Measurements from ENCODE around the gene GTF3C2.

DNA sequence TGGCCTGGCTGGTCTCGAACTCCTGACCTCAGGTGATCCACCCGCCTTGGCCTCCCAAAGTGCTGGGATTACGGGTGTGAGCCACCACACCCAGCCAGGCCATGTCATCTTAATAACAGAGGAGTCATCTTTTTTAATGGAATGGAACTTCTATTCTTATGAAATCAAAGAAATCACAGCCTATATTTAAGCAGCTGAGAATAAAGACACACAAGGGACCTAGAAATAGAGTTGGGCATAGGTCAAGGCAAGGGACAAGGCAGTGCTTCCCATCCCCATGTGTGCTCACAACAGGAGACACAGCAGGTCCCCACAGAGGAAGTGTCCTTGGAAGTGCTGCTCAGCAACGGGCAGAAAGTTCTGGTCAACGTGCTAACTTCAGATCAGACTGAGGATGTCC is 17.0 kb upstream of the GTF3C2 start:
- TF ChIP-seq, protein P1, sequence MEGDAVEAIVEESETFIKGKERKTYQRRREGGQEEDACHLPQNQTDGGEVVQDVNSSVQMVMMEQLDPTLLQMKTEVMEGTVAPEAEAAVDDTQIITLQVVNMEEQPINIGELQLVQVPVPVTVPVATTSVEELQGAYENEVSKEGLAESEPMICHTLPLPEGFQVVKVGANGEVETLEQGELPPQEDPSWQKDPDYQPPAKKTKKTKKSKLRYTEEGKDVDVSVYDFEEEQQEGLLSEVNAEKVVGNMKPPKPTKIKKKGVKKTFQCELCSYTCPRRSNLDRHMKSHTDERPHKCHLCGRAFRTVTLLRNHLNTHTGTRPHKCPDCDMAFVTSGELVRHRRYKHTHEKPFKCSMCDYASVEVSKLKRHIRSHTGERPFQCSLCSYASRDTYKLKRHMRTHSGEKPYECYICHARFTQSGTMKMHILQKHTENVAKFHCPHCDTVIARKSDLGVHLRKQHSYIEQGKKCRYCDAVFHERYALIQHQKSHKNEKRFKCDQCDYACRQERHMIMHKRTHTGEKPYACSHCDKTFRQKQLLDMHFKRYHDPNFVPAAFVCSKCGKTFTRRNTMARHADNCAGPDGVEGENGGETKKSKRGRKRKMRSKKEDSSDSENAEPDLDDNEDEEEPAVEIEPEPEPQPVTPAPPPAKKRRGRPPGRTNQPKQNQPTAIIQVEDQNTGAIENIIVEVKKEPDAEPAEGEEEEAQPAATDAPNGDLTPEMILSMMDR (IDR thresholded peaks at IDR 0.05): no peak
- TF ChIP-seq POLR2AphosphoS5 (IDR thresholded peaks at IDR 0.05; ENCODE audit: low read depth, low read length) (no peak), SIN3A (IDR thresholded peaks at IDR 0.05; ENCODE audit: borderline replicate concordance, insufficient read depth, low read depth, low read length) (no peak), TCF7L2 (IDR thresholded peaks at IDR 0.05; ENCODE audit: low read depth, low read length) (no peak)

Measured in Panc1 (cell line).